KMS-11 (cell line): ENCODE results near the gene NAPEPLD.

Experiments used
- H2AFZ ChIP-seq: fragments of 200-600 bp; sonication (generic); 2 replicates; pipeline ENCODE4 v1.6.1; 2016; ENCODE audit warnings: antibody characterized with exemption, mixed run types, low read depth
- H3K27ac ChIP-seq: fragments of 200-600 bp; sonication (generic); 2 replicates; pipeline ENCODE4 v1.6.1; 2016; ENCODE audit warnings: mild to moderate bottlenecking, mixed run types
- H3K27me3 ChIP-seq: fragments of 200-600 bp; sonication (generic); 2 replicates; pipeline ENCODE4 v1.6.1; 2017; ENCODE audit warnings: mild to moderate bottlenecking, low read depth, mixed run types, moderate library complexity; ENCODE audit not compliant: insufficient read depth
- H3K36me3 ChIP-seq: fragments of 200-600 bp; sonication (generic); 2 replicates; pipeline ENCODE4 v1.6.1; 2017; ENCODE audit warnings: mild to moderate bottlenecking, mixed run types; ENCODE audit not compliant: insufficient read depth
- H3K4me1 ChIP-seq: fragments of 200-600 bp; sonication (generic); 2 replicates; pipeline ENCODE4 v1.6.1; 2016; ENCODE audit warnings: mild to moderate bottlenecking, low read depth, mixed run types; ENCODE audit not compliant: poor library complexity, severe bottlenecking
- H3K4me2 ChIP-seq: fragments of 200-600 bp; sonication (generic); 2 replicates; pipeline ENCODE4 v1.7.0; 2016; ENCODE audit warnings: mild to moderate bottlenecking, mixed run types
- H3K4me3 ChIP-seq: fragments of 200-600 bp; sonication (generic); IDR thresholded peaks from 2 replicates; pipeline ENCODE4 v1.6.1; 2017; ENCODE audit warnings: low read depth, low read length, mixed read lengths; ENCODE audit not compliant: insufficient read depth
- H3K79me2 ChIP-seq: fragments of 200-600 bp; sonication (generic); 2 replicates; pipeline ENCODE4 v1.6.1; 2016; ENCODE audit warnings: low read depth, mixed run types; ENCODE audit not compliant: insufficient read depth
- H3K9ac ChIP-seq: fragments of 200-600 bp; sonication (generic); 2 replicates; pipeline ENCODE4 v1.6.1; 2016; ENCODE audit warnings: mild to moderate bottlenecking, mixed run types
- H4K20me1 ChIP-seq: fragments of 200-600 bp; sonication (generic); 2 replicates; pipeline ENCODE4 v1.6.1; 2016; ENCODE audit warnings: mild to moderate bottlenecking, mixed run types; ENCODE audit not compliant: insufficient read depth
- TF ChIP-seq, protein P1 (sequence below): fragments of 200-600 bp; sonication (generic); conservative IDR thresholded peaks from 2 replicates; pipeline ENCODE4 v1.6.1; 2017; ENCODE audit warnings: low read depth, mild to moderate bottlenecking, antibody characterized with exemption, low read length, moderate library complexity, mixed read lengths

Gene NAPEPLD

DNA sequence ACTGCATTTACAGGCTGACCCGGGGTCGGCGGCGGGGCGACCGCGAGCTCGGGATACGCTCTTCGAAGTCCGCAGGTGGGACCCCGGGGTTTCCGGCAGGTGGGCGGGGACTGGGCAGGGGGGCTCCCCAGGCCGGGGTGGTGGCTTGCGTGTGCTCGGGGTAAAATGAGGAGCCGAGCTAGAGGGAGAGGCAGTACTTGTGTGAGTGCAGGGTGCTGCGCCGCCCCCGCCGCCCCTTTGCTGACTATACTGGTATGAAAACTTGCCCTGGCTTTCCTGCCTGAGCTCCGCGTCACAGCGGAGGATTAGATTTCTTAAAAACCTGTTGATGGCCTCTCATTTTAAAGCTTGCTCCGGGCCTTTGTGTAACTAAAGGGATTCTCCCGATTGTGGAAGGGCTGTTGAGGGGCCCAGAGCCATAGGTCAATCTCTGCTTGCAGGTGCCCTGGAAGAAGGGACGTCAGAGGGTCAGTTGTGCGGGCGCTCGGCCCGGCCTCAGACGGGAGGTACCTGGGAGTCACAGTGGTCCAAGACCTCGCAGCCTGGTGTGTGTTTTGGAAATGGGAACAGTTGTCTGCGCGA is 73.5 kb downstream of the NAPEPLD start:
- H3K27me3 ChIP-seq: no peaks in the 10 kb centered on the region
- H3K4me3 ChIP-seq: peak overlapping the region; percentile 16
- peak overlapping the region; percentile 73 for H3K27ac ChIP-seq
- no peaks in the 10 kb centered on the region for H4K20me1 ChIP-seq
- peaks cover 24% of the 10 kb centered on the region for H3K4me1 ChIP-seq
- H3K79me2 ChIP-seq: peaks cover 35% of the 10 kb centered on the region
- H2AFZ ChIP-seq: peak overlapping the region; percentile 100
- H3K4me2 ChIP-seq: peak overlapping the region; percentile 84
- no peaks in the 10 kb centered on the region for H3K36me3 ChIP-seq
- H3K9ac ChIP-seq: peak overlapping the region; percentile 75
- TF ChIP-seq, protein P1, sequence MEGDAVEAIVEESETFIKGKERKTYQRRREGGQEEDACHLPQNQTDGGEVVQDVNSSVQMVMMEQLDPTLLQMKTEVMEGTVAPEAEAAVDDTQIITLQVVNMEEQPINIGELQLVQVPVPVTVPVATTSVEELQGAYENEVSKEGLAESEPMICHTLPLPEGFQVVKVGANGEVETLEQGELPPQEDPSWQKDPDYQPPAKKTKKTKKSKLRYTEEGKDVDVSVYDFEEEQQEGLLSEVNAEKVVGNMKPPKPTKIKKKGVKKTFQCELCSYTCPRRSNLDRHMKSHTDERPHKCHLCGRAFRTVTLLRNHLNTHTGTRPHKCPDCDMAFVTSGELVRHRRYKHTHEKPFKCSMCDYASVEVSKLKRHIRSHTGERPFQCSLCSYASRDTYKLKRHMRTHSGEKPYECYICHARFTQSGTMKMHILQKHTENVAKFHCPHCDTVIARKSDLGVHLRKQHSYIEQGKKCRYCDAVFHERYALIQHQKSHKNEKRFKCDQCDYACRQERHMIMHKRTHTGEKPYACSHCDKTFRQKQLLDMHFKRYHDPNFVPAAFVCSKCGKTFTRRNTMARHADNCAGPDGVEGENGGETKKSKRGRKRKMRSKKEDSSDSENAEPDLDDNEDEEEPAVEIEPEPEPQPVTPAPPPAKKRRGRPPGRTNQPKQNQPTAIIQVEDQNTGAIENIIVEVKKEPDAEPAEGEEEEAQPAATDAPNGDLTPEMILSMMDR: no peak

DNA sequence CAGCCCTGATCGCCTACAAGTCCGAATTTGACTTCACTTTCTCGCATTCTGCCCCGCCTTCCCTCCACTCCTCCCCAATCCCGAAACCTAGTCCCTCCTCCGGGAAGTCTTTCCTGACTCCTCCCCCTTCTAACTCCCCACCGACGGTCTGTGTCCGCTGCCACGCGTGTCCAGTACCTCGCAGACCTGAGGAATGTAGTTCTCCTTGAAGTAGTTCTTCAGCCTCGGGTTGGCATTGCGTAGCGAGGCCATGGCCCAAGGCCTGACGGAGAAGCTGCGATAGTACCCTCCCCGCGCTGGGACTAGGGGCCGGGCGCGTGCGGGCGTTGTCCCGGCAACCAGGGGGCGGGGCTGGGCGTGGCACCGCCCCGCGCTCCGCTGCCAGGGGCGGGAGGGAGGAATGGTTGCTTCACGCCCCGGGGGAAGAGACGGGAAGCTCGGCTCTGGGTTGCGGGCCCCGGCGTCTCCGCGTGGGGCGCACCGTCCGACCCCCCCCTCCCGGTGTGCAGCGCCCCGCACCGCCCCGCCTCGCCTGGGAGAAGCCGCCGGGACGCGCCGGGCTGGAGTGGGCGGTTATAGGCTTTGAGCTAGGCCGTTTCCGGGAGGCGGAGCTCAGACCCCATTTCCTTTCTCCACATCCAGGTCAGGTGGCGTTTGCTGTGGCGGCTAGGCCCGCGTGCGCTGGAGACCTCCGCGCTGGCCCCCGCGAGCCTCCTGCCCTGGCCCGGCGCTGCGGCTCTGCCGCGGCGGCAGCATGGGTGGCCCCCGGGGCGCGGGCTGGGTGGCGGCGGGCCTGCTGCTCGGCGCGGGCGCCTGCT is 74.2 kb downstream of the NAPEPLD start, which contains the start of the genes ARMC10 and FBXL13:
Gene ARMC10, plus strand, starts transcription at position 622 of the 818 bp plus-strand sequence. Its CDS starts 133 bp downstream, at position 755.
Gene FBXL13, minus strand, starts transcription at position 278 of the 818 bp plus-strand sequence.
- H3K4me1 ChIP-seq: peaks cover 22% of the 10 kb centered on the region
- H2AFZ ChIP-seq: peak within 1 kb of the TSS; percentile 100
- peaks cover 35% of the 10 kb centered on the region for H3K79me2 ChIP-seq
- peak within 1 kb of the TSS; percentile 95 for H3K4me2 ChIP-seq
- no peaks in the 10 kb centered on the region for H3K27me3 ChIP-seq
- H3K27ac ChIP-seq: peak within 1 kb of the TSS; percentile 73
- no peaks in the 10 kb centered on the region for H3K36me3 ChIP-seq
- TF ChIP-seq, protein P1: no peak
- H4K20me1 ChIP-seq: no peaks in the 10 kb centered on the region
- peak within 1 kb of the TSS; percentile 36 for H3K4me3 ChIP-seq
- peak within 1 kb of the TSS; percentile 75 for H3K9ac ChIP-seq

DNA sequence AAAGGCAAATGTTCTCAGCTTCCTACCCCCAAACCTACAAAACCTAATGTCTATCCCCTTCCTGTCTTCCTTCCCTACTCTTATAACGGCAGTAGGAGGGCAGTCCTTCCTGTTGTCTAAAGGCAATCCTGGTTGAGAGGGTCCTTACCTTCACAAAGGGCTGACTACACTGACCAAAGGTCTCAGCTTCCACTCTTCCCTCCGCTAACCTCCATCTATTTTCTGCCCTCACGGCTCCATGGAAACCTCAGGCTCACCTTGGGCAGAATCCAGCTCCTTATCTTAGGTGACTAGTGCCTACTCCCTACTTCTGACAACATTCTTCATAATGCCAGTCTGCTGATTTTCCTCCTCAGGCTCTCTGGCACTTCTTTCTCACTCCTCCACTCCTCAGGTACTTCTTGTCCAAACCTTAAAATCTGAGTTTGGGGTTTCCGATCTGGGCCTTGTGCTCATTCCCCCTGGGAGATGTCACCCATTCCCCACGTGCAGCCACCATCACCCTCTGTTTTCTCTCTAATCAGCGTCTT is 74.8 kb downstream of the NAPEPLD start:
- Histone ChIP-seq H2AFZ (peak overlapping the region; percentile 100), H3K36me3 (no peaks in the 10 kb centered on the region), H3K4me1 (peaks cover 21% of the 10 kb centered on the region), H3K27ac (peak overlapping the region; percentile 73), H3K79me2 (peaks cover 35% of the 10 kb centered on the region), H3K4me3 (peak overlapping the region; percentile 36), H3K4me2 (peak overlapping the region; percentile 95), H3K27me3 (no peaks in the 10 kb centered on the region), H4K20me1 (no peaks in the 10 kb centered on the region), H3K9ac (peak overlapping the region; percentile 75)
- TF ChIP-seq, protein P1: no peak

DNA sequence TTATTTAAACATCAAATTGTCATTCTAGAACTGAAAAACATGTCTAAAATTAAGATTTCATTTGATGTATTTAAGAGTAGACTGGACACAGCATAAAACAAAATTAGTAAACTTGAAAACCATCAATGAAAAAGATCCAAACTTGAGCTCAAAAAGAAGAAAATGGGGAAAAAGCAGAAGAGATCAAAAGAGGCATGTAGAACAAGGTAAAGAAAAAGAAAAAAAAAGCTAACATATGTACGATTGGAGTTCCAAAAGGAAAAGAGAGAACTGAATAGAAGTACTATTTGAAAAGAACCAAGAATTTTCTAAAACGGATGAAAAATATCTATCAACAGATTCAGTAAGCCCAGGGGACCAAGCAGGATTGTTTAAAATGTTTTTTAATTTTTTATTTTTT is 77.9 kb downstream of the NAPEPLD start:
- H2AFZ ChIP-seq: no peak overlapping the region
- no peak overlapping the region for H3K27ac ChIP-seq
- H3K4me3 ChIP-seq: no peak overlapping the region
- H3K4me1 ChIP-seq: peaks cover 9% of the 10 kb centered on the region
- no peak overlapping the region for H3K4me2 ChIP-seq
- H3K79me2 ChIP-seq: peaks cover 6% of the 10 kb centered on the region
- TF ChIP-seq, protein P1: no peak
- no peaks in the 10 kb centered on the region for H3K27me3 ChIP-seq
- H3K36me3 ChIP-seq: no peaks in the 10 kb centered on the region
- no peaks in the 10 kb centered on the region for H4K20me1 ChIP-seq
- no peak overlapping the region for H3K9ac ChIP-seq
